GM19397 (cell line): ENCODE data around the gene HDAC4.

Experiments used
- ATAC-seq: cut with Tn5 transposase; IDR thresholded peaks from one replicate; pipeline ENCODE4 v1.9.1; 2021; ENCODE audit warnings: mild to moderate bottlenecking, moderate library complexity; ENCODE audit not compliant: unreplicated experiment

HDAC4 gene

GRCh38 chr2:239133945-239134570, 266.8 kb downstream of the HDAC4 start:
- no peak for ATAC-seq

GRCh38 chr2:239132786-239133185, 268.0 kb downstream of the HDAC4 start:
- no peak for ATAC-seq

- no peak for ATAC-seq
These were observed 268.6 kb downstream of the HDAC4 start for GRCh38 chr2:239132156-239132709.

DNA sequence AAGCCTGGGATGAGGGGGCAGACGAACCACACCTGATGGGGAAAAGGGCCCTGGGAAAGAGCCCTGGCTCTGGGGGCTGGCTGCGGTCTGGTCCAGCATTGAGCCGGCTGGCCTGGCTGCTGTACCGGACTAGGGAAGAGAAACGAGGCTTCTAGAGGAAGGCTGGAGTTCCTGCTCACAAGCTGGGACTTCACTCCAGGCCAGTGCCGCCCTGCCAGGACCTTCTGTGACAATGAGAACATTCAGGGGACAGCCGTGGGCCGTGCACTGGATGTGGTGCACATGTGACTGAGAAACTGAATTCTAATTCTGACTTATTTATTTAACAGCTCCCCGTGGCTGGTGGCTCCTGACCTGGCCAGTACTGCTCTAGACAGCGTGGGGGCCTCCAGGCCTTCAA, 269.3 kb downstream of the HDAC4 start:
- ATAC-seq, result no peak

- ATAC-seq, result no peak
These were observed 270.0 kb downstream of the HDAC4 start for GRCh38 chr2:239130786-239131325.

DNA sequence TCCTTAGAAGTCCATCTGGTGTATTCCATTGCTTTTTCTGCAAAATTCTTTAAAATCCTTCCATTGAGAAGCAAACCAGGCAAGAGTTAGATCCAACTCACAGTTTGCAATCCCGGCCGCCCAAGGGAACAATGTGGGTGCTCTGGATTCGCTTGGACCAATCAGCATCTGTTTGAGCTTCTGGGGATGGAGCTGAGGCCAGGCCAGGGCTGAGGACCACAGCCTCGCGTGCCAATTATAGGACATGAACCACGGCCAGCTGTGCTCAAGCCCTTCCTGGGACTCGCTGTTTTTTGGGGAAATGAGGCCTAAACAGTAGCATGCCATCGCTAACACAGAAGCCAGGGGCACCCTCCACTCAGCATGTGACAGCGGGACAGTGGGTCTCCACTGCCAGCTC, 270.8 kb downstream of the HDAC4 start:
- no peak for ATAC-seq

- ATAC-seq, result no peak
These were observed 271.5 kb downstream of the HDAC4 start for GRCh38 chr2:239129147-239129920.

DNA sequence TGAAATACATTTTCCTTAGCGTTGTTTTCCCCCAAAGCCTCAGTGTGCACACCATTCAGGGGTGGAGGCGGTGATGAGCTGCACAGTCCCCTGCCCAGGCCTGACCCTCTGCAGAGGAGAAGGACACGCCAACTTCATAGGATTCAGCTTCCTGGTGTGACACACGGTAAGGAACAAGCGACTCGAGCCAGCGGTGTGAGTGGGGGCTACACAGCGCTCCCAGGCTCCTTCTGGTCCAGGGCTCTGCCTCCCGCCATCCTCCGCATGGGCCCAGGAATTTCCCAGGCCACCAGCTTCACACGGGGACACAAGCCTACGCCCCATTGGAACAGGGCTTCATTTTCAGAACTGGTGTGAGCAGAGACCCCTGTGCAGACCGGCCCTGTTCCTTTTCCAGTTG, 272.1 kb downstream of the HDAC4 start:
- ATAC-seq, result no peak

DNA sequence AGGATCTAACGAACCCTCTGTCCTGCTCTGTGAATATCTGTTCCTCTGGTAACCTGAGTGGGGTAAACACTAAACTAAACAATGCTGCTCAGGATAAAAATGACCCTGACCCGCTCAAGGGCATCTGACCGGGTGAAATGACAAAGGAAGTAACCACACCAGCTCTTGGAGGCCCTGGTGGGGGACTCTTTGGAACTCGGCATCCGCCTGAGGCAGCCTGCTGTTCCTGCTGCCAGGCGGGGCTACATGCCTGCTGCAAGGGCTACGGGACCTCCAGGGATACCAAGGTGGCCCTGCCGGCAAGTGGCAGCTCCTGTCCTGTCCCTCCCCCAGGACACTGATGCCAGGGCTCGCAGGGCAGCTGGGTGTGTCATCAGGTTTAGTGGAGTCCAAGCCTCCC, 273.3 kb downstream of the HDAC4 start:
- ATAC-seq, result no peak

GRCh38 chr2:239125726-239126675, 274.8 kb downstream of the HDAC4 start:
- ATAC-seq, result no peak

GRCh38 chr2:239124152-239124899, 276.5 kb downstream of the HDAC4 start:
- no peak for ATAC-seq

DNA sequence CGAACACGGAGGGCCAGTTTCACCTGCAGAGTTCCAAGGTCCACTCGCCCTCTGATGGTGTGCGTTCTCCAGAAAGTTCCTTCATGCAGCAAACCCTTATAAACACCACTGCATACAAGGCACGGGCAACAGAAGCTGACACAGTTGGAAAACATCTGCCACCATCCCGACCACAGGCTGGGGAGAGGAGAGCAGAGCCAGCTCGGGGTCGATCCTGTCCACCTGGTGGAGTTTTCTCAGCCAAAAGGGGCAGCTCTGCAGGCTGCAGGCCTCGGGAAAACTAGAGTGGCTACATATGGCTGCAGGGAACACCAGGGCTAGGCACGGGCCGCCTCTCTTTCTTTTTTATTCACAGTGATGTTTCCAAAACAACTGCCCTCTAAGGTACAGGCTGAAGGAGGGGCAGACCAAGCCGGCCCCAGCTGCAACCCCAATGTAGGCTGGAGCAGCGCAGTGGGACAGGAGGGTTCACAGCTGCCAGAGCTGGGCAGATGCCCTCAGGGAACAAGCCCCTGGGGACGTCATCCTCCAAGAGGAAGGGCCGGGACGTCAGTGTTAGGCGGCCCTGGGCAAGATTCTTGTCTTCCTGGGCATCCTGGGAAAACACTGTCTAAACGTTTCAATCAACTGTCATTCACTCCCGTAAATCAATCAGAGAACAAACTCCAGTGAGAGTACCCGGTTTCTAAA, 278.3 kb downstream of the HDAC4 start:
- ATAC-seq, result no peak

DNA sequence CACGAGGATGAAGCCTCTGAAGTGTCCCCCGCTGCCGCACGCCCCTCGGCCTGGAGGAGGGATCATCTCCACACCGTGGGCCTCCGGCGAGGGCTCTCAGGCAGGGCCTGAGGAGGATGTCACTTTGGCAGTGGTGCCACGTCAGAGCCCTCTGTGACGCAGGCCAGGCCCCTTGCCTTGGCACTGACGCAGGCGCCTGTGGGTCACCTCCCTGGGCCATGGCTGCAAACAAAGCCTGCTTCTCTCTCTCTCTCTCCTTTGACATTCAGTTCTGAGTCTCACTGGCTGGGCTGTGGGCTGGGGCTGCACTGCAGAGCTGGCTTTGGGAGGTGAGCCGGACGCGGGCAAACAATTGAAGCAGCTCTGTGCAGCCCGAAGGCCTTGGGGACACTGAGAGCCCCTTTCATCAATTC, 279.2 kb downstream of the HDAC4 start:
- no peak for ATAC-seq

DNA sequence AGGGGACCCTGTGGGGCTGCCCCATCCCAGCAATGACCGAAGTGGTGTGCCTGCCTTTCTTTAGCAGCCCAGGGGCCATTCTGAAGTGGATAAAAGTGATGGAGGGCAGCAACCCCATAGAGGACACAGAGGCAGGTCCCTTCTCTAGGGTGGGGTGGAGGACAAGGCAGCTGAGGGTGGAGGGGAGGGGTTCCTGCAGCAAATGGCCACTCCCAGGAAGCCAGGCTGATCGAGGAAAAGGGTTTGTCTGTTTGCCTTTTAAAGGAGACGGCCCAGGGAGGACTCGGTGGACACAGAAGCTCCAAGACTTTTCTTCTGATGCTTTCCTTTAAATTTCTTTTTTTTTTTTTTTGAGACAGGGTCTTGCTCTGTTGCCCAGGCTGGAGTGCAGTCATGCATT, 280.2 kb downstream of the HDAC4 start:
- ATAC-seq, result no peak

DNA sequence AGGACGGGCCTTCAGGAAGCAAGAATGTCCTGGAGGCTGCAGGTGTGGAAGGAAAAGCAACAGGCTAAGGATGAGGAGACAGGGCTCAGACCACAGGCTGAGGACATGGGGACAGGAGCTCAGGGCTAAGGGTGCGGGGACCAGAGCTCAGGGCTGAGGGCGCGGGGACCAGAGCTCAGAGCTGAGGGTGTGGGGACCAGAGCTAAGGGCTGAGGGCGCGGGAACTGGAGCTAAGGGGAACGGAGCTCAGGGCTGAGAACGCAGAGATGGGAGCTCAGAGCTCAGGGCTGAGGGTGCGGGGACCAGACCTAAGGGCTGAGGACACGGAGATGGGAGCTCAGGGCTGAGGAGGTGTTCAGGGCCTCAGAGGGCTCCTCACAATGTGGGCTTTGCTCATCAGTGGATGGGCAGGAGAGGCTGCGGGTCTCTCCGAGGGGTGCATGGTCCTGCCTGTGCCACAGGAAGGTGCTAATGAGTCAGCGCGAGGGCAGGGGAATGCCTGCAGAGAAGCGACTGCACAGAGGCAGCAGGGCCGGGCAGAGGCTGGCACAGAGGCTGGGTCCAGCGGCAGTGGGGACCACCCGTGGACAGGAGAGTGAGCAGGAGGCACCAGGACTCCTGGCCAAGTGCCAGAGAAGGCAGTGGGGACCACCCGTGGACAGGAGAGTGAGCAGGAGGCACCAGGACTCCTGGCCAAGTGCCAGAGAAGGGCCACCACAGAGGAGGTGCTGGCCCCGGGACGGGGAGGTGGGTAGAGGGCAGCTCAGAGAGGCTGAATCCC, 281.3 kb downstream of the HDAC4 start:
- no peak for ATAC-seq

DNA sequence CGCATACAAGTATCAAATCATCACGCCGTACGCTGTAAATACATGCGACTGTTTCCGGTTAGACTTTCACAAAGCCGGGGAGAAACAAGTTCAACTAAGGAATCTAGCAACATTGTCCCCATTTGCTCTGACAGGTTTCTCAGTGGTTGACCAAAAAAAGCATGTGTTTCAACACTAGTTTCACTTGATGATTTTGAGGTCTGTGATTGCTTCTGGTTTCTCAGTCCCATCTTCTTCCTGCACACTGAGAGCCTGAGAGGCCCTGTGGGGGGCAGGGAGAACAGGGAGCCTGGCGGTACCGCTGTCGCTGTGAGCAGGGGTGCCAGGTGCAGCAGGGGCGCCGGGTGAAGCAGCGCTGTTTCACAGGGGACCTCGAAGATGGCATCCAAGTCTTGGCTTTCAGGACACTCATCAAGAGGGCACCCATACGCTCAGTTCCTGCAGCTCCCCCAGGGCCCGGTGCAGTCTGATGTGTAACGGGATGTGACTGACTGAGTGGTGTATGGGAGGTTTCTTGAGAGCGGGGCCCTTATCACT, 282.1 kb downstream of the HDAC4 start:
- no peak for ATAC-seq

GRCh38 chr2:239118264-239118663, 282.6 kb downstream of the HDAC4 start:
- ATAC-seq, result no peak

GRCh38 chr2:239117831-239118230, 283.0 kb downstream of the HDAC4 start:
- ATAC-seq, result no peak
